A549 (cell line): ENCODE results near the gene TMED4. TPM values are rescaled to one million over a fixed set of nuclear protein-coding genes. Genes with fewer than 3 reads are reported as not detected.

Experiments used
- ATAC-seq, 2 experiments: fragments of 200-7000 bp in 1 of 2; fragments of >200 bp in 1 of 2; cut with Nextera tagmentation in 1 of 2; cut with Tn5 transposase in 1 of 2; 3 replicates each; pipeline versions ENCODE4 v1.8.0 to v1.9.1; 2018 to 2020; ENCODE audit warnings: mild to moderate bottlenecking in 1 of 2, moderate library complexity in 1 of 2
- CTCF ChIA-PET: fragments of 300-600 bp; sonication (Branson Sonifier 250); formaldehyde crosslinking; extraction: SDS; loops from one replicate; lab custom pipeline; 2021; ENCODE audit warnings: antibody characterized with exemption, inconsistent platforms; lab: Yijun Ruan, JAX
- POLR2A ChIA-PET: fragments of 350-600 bp; formaldehyde crosslinking; extraction: SDS; loops from one replicate; lab custom pipeline; 2021; ENCODE audit warnings: antibody characterized with exemption, inconsistent platforms; lab: Yijun Ruan, JAX
- DNase-seq, 2 experiments: peaks; one replicate each; pipeline versions ENCODE4 v3.0.0 to v3.0.0-alpha.2; 2011 to 2016; ENCODE audit warnings: low read depth in 1 of 2, low spot score in 1 of 2
- FAIRE-seq: peaks from 2 replicates; lab custom pipeline; 2011; peaks lifted over from hg19 to GRCh38; lab: Jason Lieb, UNC
- H3K27ac ChIP-seq, 2 experiments: fragments of >200 bp; sonication (Bioruptor Twin); formaldehyde crosslinking; 3 replicates each; pipeline ENCODE4 v1.5.1; 2016 to 2017
- H3K4me1 ChIP-seq: fragments of >200 bp; sonication (Bioruptor Twin); formaldehyde crosslinking; 3 replicates; pipeline ENCODE4 v1.6.1; 2016
- H3K4me2 ChIP-seq: fragments of >200 bp; sonication (Bioruptor Twin); formaldehyde crosslinking; 3 replicates; pipeline ENCODE4 v1.6.1; 2016
- H3K4me3 ChIP-seq: fragments of >200 bp; sonication (Bioruptor Twin); formaldehyde crosslinking; 3 replicates; pipeline ENCODE4 v1.5.1; 2016
- H3K9me3 ChIP-seq: fragments of >200 bp; sonication (Bioruptor Twin); formaldehyde crosslinking; 3 replicates; pipeline ENCODE4 v1.6.1; 2016
- CBX2 ChIP-seq: fragments of 200-600 bp; sonication (generic); IDR thresholded peaks from 2 replicates; pipeline ENCODE4 v1.6.1; 2016; ENCODE audit warnings: low read depth, mild to moderate bottlenecking, borderline replicate concordance
- CBX8 ChIP-seq: fragments of 200-600 bp; sonication (generic); IDR thresholded peaks from 2 replicates; pipeline ENCODE4 v1.6.1; 2016
- CHD2 ChIP-seq: fragments of 150-350 bp; IDR thresholded peaks from 2 replicates; pipeline ENCODE4 v1.6.1; 2014; ENCODE audit warnings: low read length; ENCODE audit not compliant: partially characterized antibody
- CHD4 ChIP-seq: fragments of 200-600 bp; sonication (generic); IDR thresholded peaks from 2 replicates; pipeline ENCODE4 v1.6.1; 2016; ENCODE audit warnings: antibody characterized with exemption, mild to moderate bottlenecking, borderline replicate concordance
- ELK1 ChIP-seq: fragments of 150-350 bp; IDR thresholded peaks from 2 replicates; pipeline ENCODE4 v1.6.1; 2014; ENCODE audit warnings: low read depth, mild to moderate bottlenecking, low read length
- HES2 ChIP-seq: fragments of >200 bp; sonication (Bioruptor Twin); formaldehyde crosslinking; IDR thresholded peaks from 2 replicates; pipeline ENCODE4 v1.6.1; 2016
- HEYL ChIP-seq: fragments of 250-450 bp; sonication (Bioruptor Pico); IDR thresholded peaks from 2 replicates; pipeline ENCODE4 v1.8.0; 2021; ENCODE audit warnings: mild to moderate bottlenecking, moderate library complexity
- JUNB ChIP-seq: fragments of >200 bp; sonication (Bioruptor Twin); formaldehyde crosslinking; IDR thresholded peaks from 2 replicates; pipeline ENCODE4 v1.6.1; 2016
- KDM1A ChIP-seq: fragments of 200-600 bp; sonication (generic); IDR thresholded peaks from 2 replicates; pipeline ENCODE4 v1.6.1; 2016; ENCODE audit warnings: low read depth, mild to moderate bottlenecking
- MAFK ChIP-seq: fragments of 450-650 bp; IDR thresholded peaks from 2 replicates; pipeline ENCODE4 v1.6.1; 2014; ENCODE audit not compliant: partially characterized antibody
- MAZ ChIP-seq: fragments of 150-350 bp; IDR thresholded peaks from 2 replicates; pipeline ENCODE4 v1.6.1; 2014; ENCODE audit warnings: antibody characterized with exemption, low read depth, low read length, borderline replicate concordance
- MYC ChIP-seq: IDR thresholded peaks from 2 replicates; pipeline ENCODE4 v1.6.1; 2012; ENCODE audit warnings: mild to moderate bottlenecking, inconsistent platforms, low read length, improper control_type of control experiment, borderline replicate concordance
- NFE2L2 ChIP-seq: fragments of 150-350 bp; conservative IDR thresholded peaks from 2 replicates; pipeline ENCODE4 v1.6.1; 2014; ENCODE audit warnings: low read length
- POLR2A ChIP-seq: IDR thresholded peaks from 2 replicates; pipeline ENCODE4 v1.6.1; 2012; ENCODE audit warnings: mild to moderate bottlenecking, low read length
- RNF2 ChIP-seq: fragments of 200-600 bp; sonication (generic); IDR thresholded peaks from 2 replicates; pipeline ENCODE4 v1.6.1; 2016; ENCODE audit warnings: low read depth, mild to moderate bottlenecking, antibody characterized with exemption, moderate library complexity, borderline replicate concordance
- TFCP2L1 ChIP-seq: fragments of 250-450 bp; sonication (Bioruptor Pico); IDR thresholded peaks from 2 replicates; pipeline ENCODE4 v1.5.0; 2021; ENCODE audit warnings: mild to moderate bottlenecking
- TP53 ChIP-seq: fragments of 250-450 bp; sonication (Bioruptor Pico); IDR thresholded peaks from 2 replicates; pipeline ENCODE4 v1.5.0; 2021; ENCODE audit warnings: mild to moderate bottlenecking, moderate library complexity
- ZC3H11A ChIP-seq: fragments of 450-650 bp; IDR thresholded peaks from 2 replicates; pipeline ENCODE4 v1.6.1; 2014; ENCODE audit warnings: antibody characterized with exemption, mild to moderate bottlenecking
- ZSCAN20 ChIP-seq: fragments of 250-450 bp; sonication (Bioruptor Pico); IDR thresholded peaks from 2 replicates; pipeline ENCODE4 v1.8.0; 2022; ENCODE audit warnings: mild to moderate bottlenecking, moderate library complexity
- whole genome bisulfite sequencing: methylation state at CpG from one replicate; pipeline ENCODE4 v1.1.6; 2017; ENCODE audit errors: missing lambda C conversion rate; 5-methylcytosine and 5-hydroxymethylcytosine counted together
- polyA plus RNA-seq, 4 experiments: library from polyadenylated mRNA; depleted of rRNA in 3 of 4; stranded (reverse); fragments of >200 nt; fragmentation: RNase III in 1 of 4; extraction: RNeasy Plus Mini Kit Qiagen cat#74134 plus additional on column Dnase treatment in 1 of 4; gene quantifications; 2 replicates in 3 of 4; 3 replicates in 1 of 4; pipeline ENCODE4 v1.2.3, GENCODE V29; 2011 to 2017
- TF ChIP-seq, protein P1 (sequence below): fragments of 450-650 bp; IDR thresholded peaks from 2 replicates; pipeline ENCODE4 v1.6.1; 2014; ENCODE audit warnings: antibody characterized with exemption
- TF ChIP-seq, protein P2 (sequence below): IDR thresholded peaks from 2 replicates; pipeline ENCODE4 v1.6.1; 2012

TMED4 gene
- polyA plus RNA-seq, 2 of the 4 experiments (the other 2 are of a cell fraction), result 55.1 to 68.3 TPM

DNA sequence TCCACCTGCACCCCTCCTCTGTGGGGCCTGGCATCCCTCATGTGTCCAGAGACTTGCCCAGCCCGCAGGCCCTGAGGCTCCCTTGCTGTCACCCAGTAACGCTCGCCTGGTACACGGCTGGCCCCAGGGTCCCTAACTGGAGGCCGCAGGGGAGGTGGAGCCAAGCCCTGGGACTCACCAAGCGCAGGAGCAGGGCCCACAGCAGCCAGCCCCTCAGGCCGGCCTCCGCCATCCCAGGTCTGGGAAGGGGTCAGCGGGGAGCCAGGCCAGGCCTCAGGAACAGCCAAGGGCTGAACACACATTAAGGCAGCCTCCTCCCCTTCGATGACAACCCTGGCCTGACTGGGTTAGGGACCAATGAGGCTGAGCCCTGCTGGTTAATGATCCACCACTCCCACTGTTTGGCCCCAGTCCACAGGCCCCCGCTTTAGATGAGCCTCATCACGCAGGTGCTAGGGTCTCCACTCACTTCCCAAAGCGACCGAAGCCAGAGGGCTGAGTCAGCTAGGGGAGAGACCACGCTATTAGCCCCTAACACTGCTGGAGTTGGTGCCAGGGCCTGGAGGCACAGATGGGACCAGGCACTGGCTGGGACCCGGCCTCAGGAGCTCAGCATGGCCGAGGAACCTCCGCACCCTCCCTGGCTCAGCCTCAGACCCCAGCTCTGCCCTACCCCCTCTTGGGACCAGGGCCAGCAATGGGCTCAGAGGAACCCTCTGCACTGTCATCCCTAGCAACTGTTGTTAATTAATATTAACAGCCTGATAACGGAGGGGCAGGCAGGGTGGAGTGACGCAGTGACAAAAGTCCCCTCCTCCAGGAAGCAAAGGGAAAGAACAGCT, 40.8 kb downstream of the TMED4 start, which contains the start of gene NPC1L1 (continued):
- TF ChIP-seq HEYL (no peak), POLR2A (no peak)

DNA sequence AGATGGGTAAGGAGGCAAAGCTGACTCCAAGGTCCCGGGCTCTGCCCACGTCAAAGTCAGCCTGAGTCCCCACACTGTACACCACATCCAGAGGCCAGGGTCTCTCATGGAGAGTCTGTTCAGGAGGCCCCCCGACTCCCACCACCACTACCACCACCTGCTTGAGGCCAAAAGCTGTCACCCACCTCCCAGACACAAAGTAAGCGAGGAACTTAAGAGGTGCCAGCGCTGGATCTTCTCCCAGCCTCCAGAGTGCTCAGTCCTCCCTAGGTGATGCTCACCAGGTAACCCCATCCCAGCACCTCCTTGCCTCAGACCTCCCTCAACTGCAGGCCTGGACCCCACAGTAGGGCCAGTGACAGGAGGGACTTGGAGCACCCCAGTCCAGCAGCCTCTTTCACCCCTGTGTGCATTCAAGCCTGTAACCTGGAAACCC, 41.4 kb downstream of the TMED4 start:
- FAIRE-seq, result no peak
- ChIA-PET CTCF (interaction anchor here (1.4 kb wide), 1 partner anchor 25 kb away, joined by 6 read pairs; no protein-coding TSS in a partner anchor), POLR2A (no interaction called here)
- Histone ChIP-seq H3K4me2 (no peak overlapping the region), H3K4me1 (peaks cover 18% of the 10 kb centered on the region), H3K27ac (no peak overlapping the region), H3K9me3 (no peaks in the 10 kb centered on the region), H3K4me3 (no peak overlapping the region)
- no peak for ATAC-seq
- no peak for DNase-seq
- TF ChIP-seq ELK1, result no peak
- TF ChIP-seq, all 56 proteins: peak for 0
- WGBS, result 68% methylated on average over 5 of the region's 5 CpGs

DNA sequence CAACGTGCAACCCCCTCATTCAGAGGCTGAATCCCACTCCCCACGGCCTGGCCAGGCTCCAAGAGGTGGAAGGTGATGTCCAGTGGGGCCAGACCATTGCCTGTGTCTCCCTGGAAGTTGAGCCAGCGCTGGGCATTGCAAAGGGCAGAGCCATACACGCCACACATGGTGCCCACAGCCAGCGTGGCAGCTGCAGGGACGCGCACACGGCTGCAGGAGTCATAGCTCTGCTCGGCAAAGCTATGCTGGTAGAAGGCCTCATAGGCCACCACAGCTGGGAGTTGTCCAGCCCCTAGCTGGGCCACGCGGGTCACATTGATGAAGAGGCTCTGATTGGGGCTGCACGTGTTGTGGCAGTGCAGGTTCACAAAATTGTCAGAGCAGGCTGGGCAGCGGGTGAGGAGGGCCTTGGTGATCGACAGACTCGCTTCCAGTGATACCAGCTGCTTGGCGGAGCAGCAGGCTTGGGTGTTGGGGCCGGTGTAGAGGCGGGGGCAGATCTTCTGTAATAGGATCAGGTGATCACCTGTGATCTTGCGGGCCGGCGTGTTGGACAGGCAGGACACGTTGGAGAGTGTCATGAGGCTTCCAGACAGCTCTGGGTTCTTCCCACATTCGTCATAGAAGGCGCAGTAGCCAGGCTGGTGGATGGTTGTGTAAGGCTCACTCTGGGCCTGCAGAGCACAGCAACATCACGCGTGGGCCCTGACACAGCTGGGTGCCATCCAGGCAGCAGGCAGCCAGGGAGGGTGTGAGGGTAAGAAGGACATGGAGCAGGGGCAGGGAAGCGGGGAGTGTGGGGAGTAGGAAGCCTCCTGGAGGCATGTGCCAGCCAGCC, 42.1 kb downstream of the TMED4 start:
- no peak for TF ChIP-seq CHD2
- no peak for TF ChIP-seq MAFK
- TF ChIP-seq ZC3H11A, result no peak
- no peak for TF ChIP-seq TP53
- TF ChIP-seq, all 56 proteins: peak for 0
- no peak for FAIRE-seq
- CTCF ChIA-PET, result interaction anchor here (1.4 kb wide), 1 partner anchor 26 kb away, joined by 6 read pairs; no protein-coding TSS in a partner anchor
- 85% methylated on average over 24 of the region's 27 CpGs for WGBS
- H3K9me3 ChIP-seq, result no peaks in the 10 kb centered on the region
- POLR2A ChIA-PET, result no interaction called here
- no peak overlapping the region for H3K4me3 ChIP-seq
- H3K27ac ChIP-seq, result no peak overlapping the region
- DNase-seq, result no peak
- ATAC-seq, result no peak
- H3K4me2 ChIP-seq, result no peak overlapping the region
- H3K4me1 ChIP-seq, result peaks cover 18% of the 10 kb centered on the region

DNA sequence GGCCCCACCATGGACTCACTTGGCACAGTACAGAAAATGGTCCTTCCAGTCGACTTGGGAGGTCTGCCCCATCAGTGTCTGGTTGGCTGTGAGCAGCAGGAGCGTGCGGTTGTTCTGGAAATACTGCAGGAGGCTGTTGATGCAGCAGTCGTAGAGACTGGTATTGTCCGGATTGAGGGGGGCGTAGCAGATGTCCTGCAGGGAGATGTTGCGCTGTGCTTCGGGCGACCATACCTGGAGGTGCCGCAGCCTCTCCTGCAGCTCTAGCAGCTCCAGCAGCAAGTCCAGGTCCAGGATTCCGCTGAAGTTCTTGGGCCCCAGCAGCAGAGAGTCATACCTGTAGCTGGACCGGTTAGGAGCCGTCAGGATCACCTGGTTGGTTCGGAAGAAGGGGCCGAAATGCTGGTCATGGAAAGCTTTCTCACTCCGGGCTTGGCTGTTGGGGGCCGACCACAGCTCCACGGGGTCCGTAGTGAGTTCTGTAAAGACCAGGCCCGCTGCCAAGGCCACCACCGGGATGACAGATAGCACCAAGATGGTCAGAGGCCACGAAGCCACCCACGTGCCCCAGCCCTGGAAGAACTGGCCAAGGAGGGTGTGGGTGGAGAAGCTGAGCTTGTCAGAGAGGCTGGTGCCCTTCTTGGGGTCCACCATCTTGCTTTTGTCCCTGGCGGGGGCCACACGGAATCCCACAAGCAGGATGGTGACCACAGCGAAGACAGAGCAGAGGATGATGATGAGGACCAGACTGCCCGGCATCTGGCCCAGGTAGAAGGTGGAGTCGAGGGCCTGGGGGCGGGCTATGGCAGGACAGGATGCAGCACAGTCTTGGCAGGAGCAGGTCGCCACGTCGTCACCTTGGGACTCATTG, 43.0 kb downstream of the TMED4 start:
- CTCF ChIA-PET, result interaction anchor here (0.7 to 1.4 kb wide), 4 partner anchors 12 to 297 kb away, joined by 3 to 6 read pairs (median 4); no protein-coding TSS in a partner anchor
- H3K4me1 ChIP-seq, result peaks cover 14% of the 10 kb centered on the region
- TF ChIP-seq ZSCAN20 (CRISPR knock-in tag), result no peak
- TF ChIP-seq CBX2, result no peak
- no peak for TF ChIP-seq RNF2
- TF ChIP-seq, protein P1, sequence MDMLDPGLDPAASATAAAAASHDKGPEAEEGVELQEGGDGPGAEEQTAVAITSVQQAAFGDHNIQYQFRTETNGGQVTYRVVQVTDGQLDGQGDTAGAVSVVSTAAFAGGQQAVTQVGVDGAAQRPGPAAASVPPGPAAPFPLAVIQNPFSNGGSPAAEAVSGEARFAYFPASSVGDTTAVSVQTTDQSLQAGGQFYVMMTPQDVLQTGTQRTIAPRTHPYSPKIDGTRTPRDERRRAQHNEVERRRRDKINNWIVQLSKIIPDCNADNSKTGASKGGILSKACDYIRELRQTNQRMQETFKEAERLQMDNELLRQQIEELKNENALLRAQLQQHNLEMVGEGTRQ, result no peak
- no peak for TF ChIP-seq JUNB
- no peak for TF ChIP-seq MAZ
- no peak for TF ChIP-seq HES2
- no peak for TF ChIP-seq CHD4
- TF ChIP-seq CBX8, result no peak
- no peak for TF ChIP-seq TFCP2L1
- no peak for TF ChIP-seq NFE2L2
- TF ChIP-seq KDM1A, result no peak
- TF ChIP-seq, protein P2, sequence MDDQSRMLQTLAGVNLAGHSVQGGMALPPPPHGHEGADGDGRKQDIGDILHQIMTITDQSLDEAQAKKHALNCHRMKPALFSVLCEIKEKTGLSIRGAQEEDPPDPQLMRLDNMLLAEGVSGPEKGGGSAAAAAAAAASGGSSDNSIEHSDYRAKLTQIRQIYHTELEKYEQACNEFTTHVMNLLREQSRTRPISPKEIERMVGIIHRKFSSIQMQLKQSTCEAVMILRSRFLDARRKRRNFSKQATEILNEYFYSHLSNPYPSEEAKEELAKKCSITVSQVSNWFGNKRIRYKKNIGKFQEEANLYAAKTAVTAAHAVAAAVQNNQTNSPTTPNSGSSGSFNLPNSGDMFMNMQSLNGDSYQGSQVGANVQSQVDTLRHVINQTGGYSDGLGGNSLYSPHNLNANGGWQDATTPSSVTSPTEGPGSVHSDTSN, result no peak
- no peak for TF ChIP-seq MYC
- no peak for DNase-seq
- no peak overlapping the region for H3K27ac ChIP-seq
- no peak overlapping the region for H3K4me3 ChIP-seq
- ATAC-seq, result no peak
- 71% methylated on average over 31 of the region's 32 CpGs for WGBS
- H3K4me2 ChIP-seq, result no peak overlapping the region
- POLR2A ChIA-PET, result no interaction called here
- no peak for FAIRE-seq
- H3K9me3 ChIP-seq, result no peaks in the 10 kb centered on the region
